ENCODE measurements around the gene KRTAP10-11.
"Not testable (repeated sequence)": the region's sequence is repeated elsewhere in the genome, so short reads cannot be mapped to it uniquely, and the experiment has no call there.

KRTAP10-11 gene, protein sequence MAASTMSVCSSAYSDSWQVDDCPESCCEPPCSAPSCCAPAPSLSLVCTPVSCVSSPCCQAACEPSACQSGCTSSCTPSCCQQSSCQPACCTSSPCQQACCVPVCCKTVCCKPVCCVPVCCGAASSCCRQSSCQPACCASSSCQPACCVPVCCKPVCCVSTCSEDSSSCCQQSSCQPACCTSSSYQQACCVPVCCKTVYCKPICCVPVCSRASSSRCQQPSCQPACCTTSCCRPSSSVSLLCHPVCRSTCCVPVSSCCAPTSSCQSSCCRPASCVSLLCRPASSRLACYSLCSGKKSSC

DNA sequence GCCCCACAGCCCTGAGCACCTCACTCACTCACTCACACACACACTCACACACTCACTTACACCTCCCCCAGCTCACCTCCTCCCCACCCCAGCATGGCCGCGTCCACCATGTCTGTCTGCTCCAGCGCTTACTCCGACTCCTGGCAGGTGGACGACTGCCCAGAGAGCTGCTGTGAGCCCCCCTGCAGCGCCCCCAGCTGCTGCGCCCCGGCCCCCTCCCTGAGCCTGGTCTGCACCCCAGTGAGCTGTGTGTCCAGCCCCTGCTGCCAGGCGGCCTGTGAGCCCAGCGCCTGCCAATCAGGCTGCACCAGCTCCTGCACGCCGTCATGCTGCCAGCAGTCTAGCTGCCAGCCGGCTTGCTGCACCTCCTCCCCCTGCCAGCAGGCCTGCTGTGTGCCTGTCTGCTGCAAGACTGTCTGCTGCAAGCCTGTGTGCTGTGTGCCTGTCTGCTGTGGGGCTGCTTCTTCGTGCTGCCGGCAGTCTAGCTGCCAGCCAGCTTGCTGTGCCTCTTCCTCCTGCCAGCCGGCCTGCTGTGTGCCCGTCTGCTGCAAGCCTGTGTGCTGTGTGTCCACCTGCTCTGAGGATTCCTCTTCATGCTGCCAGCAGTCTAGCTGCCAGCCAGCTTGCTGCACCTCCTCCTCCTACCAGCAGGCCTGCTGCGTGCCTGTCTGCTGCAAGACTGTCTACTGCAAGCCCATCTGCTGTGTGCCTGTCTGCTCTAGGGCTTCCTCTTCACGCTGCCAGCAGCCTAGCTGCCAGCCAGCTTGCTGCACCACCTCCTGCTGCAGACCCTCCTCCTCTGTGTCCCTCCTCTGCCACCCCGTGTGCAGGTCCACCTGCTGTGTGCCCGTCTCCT lies at the start of gene KRTAP10-11:
TSS of gene KRTAP10-11 (plus strand) at position 49 of the 856 bp plus-strand sequence. CDS start at position 94, 45 bp downstream.
- DNase-seq: not testable (repeated sequence)

DNA sequence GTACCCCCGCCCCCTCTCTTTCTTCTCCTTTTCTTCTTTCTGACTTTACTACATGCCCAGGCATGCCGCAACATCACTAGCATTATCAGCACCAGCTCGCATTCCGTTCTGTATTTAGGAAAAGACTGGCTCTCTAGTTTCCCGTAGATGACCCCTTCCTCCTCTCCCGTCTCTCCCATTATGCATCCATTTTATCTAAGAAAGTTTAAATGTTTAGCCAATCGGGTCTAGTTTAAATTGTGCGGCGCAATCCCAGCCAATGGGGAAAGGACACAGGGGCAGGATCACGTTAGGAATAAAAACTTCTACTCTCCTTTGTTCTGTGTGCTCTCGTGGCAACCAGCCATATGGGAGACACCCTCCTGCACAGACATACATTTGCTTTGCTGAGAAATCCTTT lies 48.2 kb upstream of the KRTAP10-11 start:
- DNase-seq: no peak

DNA sequence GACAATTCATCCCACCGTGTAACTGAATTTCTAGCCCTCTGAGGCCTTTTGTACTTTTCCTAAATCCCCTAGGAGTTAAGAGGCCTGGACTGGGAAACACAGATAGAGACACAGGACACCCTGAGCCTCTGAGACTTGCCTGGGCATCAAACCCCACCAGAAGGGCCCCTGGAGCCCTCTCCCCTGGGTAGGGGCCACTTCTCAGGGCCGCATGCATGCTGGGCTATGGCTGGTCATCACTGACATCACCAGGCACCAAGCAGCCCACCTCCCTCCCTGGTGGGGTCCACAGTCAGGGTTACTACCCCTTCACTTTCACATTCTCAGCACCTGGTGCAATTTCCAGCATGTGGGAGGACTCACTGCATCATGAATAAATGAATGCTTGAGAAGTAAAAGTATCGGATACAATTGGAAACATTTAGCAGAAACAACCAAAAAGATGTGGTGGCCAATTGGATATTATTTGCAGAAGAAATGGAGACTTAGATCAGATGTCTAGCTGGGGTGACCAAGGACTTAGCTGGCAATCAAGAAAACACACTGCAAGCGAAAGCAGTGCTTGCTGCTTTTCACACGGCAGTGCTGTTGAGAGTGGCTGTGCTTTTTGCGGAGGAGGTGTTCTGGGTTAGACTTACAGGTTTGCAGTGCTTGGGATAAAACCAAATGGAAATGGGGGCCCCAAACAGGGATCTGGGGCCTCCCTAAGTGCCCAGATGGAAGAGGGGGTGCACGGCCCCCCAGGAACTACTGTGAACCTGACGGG lies 46.8 kb upstream of the KRTAP10-11 start:
- no peak for DNase-seq

DNA sequence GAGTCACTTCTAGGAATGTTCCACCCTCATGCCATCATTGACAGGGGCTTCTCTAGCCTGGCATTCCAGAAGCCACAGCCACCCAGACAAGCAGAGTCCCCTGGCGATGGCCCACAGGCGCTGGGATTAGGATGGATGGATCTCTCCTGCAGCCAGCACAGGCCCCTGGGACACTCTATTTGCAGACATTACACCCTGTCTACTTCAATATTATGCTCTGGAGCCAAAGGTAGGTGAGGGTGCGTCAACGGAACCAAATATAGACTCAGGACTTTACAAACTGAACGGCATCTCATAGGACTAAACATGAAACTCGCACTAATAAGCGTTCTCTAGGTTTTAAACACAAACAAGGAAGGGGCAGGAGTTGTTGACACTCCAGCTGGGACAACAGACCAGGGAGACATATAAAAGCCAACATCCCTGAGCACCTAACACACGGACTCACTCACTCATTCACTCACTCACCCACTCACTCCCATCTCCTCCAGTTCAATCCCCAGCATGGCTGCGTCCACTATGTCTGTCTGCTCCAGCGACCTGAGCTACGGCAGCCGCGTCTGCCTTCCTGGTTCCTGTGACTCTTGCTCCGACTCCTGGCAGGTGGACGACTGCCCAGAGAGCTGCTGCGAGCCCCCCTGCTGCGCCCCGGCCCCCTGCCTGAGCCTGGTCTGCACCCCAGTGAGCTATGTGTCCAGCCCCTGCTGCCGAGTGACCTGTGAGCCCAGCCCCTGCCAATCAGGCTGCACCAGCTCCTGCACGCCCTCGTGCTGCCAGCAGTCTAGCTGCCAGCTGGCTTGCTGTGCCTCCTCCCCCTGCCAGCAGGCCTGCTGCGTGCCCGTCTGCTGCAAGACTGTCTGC lies 45.9 kb upstream of the KRTAP10-11 start, which contains the start of gene KRTAP10-7:
TSS of gene KRTAP10-7 (plus strand) at position 480 of the 861 bp plus-strand sequence. CDS start at position 505, 25 bp downstream.
- not testable (repeated sequence) for DNase-seq

DNA sequence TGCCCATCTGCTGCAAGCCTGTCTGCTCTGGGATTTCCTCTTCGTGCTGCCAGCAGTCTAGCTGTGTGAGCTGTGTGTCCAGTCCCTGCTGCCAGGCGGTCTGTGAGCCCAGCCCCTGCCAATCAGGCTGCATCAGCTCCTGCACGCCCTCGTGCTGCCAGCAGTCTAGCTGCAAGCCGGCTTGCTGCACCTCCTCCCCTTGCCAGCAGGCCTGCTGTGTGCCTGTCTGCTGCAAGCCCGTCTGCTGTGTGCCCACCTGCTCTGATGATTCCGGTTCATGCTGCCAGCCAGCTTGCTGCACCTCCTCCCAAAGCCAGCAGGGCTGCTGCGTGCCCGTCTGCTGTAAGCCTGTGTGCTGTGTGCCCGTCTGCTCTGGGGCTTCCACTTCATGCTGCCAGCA lies 45.1 kb upstream of the KRTAP10-11 start:
- DNase-seq: not testable (repeated sequence)

DNA sequence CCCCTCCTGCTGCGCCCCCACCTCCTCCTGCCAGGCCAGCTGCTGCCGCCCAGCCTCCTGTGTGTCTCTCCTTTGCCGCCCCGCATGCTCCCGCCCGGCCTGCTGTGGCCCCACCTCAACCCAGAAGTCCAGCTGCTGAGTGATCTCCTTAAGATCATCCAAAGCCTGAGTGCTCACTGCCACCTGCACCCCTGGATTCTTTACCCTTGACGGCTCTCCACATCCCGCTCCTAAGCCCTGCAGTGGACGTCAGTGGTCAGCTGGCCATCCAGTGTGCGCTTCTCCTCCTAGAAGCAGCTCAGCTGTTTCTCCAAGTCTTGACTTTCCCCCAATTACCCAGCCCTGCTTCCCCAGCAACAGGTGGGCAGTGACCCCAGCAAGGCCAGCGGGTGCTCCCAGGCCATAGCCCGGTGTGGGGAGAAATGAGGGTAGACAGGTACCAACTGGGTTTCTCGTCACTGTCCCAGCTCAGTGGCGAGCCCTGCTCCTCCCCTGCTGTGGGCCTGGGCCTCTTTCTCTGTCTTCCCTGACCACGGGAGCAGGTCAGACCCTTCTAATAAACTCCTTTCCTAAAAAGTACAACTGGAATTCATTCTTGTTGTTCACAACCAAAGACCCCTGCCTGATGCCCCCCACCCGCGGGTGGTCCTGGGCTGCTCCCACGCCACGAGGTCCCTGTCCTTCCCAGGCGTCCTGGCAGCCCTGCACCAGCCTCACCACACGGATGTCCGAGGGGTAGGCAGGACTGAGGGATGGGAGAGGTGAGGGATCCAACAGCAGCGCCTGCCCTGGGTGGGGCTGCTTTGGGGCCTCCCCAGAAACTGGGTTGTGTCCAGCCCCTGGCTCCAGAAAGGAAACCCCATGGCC lies 44.4 kb upstream of the KRTAP10-11 start:
- no peak for DNase-seq

DNA sequence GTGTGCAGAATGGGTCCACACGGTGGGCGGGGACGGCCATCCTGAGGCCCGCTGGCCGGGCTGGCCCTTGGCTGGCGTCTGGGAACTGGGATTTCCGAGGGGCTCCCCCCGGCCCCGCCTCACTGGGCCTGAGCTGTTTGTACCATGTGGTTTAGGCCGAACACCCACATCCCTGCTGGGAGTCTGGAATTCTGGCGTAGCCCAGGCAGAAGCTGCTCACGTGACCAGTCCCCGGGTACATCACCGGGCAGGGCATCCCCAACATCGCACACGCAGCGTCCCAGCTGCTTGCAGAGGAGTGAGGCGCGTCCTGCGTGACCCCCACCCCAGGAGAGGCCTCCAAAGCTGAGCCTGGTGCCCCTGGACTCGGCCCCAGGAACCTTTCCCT lies 43.8 kb upstream of the KRTAP10-11 start:
- DNase-seq: no peak

DNA sequence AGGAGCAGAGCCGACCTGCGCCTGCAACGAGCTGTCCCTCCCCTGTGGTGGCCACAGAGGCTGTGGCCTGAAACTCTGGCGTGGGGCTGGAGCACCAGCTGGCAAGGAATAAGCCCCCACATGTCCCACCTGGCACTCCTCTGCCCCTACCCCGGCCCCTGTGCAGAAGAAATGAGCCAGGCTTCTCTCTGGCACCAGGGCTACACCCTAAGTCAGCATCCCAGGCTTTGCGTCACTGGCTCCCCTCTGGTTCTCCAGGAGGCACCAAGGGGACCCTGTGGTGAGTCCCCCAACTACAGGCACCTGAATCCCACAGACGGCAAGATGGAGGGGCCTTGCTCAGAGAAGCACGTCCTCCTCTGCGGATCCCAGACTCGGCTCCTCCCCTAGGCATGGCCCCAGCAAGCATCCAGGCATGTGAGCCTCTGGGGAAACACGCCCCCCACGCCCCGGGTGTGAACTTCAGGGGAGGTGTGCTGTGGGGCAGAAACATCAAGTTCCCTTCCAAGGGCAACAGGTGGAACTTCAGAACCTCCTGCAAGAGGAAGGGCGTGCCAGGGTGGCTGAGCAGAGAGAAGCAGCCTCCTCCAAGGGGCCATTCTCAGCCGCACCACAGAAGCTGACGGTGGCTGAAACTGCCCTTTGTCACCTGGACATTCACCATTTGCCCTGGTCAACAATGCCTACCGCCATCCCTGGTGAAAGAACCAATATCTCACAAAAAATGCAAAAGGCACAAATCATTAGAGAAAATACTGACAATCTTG lies 42.9 kb upstream of the KRTAP10-11 start:
- DNase-seq: no peak

DNA sequence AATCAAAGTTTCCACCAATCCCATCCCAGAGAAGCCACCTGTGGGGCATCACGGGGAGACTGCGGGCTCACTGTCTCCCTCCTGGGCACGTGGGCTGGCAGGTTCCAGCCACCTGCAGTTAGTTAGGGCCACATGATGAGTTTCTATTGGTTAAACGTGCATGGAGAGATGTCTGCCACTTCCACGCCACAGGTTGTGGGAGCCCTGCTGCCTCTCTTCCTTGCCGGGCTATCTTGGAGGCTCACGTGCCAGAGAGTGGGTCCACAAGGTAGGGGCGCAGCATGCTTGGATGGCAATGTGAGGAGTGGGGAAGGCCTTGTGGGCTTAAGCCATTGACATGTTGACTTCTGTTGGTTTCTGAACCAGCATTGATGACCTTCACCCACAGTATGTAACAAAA lies 42.3 kb upstream of the KRTAP10-11 start:
- DNase-seq: no peak

DNA sequence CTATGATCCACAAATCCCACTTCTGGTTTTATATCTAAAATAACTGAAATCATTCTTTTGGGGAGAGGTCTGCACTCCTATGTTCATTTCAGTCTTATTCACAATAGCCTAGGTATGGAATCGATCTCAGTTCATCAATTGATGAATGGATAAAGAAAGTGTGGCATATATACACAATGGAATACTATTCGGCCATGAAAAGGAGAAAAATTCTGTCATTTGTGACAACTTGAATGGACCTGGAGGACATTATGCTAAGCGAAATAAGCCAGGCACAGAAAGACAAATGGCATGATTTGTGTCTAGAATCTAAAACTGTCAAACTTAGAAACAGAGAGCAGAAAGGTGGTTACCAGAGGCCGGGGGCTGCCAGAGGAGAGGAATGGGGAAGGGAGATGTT lies 39.7 kb upstream of the KRTAP10-11 start:
- no peak for DNase-seq

DNA sequence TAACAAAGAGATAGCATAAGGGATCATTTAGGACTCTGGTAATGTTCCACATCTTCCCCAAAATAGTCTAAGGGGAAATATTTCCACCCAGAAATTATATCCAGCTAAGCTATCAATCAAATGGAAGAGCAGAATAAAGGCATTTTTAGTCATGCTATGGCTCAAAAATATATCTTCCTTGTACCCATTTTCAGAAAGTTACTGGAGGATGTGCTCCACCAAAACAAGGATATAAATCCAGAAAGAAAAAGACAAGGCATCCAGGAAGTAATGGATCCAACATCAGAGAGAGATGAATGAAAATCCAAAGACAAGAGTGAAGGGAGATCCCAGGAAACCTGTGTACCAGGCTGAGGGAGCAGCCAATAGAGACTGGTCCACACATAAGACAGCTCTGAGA lies 37.0 kb upstream of the KRTAP10-11 start:
- no peak for DNase-seq

DNA sequence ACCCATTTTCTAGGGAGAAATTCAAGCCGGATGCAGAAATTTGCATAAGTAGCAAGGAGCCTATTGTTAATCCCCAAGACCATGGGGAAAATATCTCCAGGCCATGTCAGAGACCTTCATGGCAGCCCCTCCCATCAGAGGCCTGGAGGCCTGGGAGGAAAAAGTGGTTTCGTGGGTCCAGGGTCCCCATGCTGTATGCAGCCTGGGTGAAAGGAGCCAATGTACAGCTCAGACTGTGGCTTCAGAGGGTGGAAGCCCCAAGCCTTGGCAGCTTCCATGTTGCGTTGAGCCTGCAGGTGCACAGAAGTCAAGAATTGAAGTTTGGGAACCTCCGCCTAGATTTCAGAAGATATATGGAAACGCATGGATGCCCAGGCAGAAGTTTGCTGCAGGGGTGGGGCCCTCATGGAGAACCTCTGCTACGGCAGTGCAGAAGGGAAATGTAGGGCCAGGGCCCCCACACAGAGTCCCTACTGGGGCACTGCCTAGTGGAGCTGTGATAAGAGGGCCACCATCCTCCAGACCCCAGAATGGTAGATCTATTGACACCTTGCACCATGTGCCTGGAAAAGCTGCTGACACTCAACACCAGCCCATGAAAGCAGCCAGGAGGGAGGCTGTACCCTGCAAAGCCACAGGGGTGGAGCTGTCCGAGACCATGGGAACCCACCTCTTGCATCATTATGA lies 35.9 kb upstream of the KRTAP10-11 start:
- DNase-seq: not testable (repeated sequence)

DNA sequence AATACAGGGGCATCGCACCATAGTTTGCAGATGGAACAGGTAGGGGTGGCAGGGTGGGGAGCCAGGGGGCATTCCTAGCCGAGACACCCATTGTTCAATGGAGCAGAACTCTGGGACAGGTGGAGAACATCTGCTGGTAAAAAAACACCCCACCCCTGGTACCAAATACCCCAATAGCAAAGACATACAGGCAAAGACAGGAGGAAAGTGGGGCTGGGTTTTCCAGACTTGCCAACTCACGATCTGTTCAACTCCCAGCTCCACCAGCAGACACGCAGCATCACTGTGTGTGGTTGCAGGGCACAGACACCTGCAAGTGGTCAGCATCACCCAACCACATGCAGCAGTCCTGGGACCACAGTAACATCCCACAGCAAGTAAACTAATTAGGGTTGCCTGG lies 34.7 kb upstream of the KRTAP10-11 start:
- no peak for DNase-seq

DNA sequence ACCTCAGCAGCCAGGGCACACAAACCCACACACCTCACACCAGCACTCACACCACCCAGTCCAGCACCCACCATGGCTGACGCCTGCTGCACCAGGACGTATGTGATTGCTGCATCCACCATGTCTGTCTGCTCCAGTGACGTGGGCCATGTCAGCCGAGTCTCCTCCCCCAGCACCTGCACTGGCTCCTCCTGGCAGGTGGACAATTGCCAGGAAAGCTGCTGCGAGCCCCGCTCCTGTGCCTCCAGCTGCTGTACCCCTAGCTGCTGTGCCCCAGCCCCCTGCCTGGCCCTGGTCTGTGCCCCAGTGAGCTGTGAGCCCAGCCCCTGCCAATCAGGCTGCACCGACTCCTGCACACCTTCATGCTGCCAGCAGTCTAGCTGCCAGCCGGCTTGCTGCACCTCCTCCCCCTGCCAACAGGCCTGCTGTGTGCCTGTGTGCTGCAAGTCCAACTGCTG lies 34.2 kb upstream of the KRTAP10-11 start, which contains the start of gene KRTAP10-8:
TSS of gene KRTAP10-8 (plus strand) at position 51 of the 458 bp plus-strand sequence. CDS start at position 73, 22 bp downstream.
- no peak for DNase-seq

DNA sequence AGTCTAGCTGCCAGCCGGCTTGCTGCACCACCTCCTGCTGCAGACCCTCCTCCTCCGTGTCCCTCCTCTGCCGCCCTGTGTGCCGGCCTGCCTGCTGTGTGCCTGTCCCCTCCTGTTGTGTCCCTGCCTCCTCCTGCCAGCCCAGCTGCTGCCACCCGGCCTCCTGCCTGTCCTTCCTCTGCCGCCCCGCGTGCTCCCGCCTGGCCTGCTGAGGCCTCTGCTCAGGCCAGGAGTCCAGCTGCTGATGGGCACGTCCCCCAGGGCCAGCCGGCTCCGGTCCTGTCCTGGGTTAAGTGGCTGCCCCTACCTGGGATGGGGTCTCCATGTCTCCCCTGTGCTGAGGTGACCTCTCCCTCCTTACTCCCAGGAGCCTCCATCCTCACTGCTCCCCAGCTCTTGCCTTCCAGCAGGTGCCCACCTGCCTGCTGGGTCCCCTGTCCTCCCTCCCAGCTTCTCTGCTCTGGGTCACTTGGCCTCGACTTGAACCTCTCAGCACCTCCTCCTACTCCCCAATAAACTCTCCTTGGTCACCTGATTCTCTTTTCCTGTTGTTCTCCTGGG lies 33.5 kb upstream of the KRTAP10-11 start:
- no peak for DNase-seq

DNA sequence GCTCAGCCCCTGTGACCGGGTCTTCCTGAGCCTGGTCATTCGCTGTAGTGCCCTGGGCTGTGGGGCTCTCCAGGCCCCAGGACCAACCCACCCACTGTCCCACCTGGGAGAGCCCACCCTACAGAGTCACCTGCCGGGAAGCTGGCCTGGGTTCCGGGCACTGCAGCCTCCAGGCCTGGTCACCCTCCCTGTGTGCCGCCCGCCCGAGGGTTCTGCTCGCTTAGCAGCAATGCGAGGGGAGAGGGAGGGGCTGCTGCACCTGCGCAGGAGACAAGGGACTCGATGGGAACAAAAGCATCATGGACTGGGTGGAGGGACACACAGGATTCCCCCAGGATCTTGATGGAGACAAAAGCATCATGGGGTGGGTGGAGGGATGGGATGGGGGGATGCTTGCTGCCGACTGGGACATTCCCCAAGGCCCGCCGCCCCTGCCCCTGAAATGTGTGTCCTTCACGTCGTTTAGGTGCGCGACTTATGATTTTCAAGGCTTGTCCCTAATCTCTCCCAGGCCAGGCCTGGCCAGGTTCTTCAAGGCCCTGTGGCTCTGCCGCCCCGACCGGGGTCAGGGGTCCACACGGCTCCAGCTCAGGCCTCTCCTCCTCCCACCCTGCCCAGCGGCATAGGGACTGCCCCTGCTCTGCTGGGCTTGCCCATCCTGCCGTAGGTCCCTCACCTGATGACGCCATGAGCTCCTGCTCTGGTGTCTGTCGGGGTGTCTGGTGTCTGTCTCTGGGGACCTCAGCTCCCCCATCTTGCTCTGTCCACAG lies 32.6 kb upstream of the KRTAP10-11 start:
- DNase-seq: no peak

DNA sequence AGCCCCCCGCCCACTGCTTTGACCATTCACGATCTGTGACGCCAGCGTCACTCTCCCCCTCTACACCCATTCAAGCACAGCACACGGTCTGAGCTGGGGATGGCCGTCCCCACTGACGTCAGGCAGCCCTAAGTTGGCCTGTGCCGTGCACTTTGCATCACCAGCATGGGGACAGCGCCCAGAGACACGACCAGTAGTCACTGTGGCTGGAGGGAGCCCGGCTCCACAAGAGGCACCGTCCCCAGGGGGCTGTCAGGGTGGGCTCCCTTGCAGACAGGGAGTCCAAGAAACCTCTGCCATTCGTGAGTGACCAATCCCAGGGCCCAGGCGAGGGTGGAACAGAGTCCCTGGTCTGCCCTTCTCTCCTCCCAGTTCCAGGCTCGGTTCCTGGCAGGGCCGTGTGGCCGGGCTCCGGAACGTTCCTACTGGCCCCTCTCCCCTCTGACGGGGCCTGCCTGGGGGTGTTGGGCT lies 32.0 kb upstream of the KRTAP10-11 start:
- DNase-seq: no peak

DNA sequence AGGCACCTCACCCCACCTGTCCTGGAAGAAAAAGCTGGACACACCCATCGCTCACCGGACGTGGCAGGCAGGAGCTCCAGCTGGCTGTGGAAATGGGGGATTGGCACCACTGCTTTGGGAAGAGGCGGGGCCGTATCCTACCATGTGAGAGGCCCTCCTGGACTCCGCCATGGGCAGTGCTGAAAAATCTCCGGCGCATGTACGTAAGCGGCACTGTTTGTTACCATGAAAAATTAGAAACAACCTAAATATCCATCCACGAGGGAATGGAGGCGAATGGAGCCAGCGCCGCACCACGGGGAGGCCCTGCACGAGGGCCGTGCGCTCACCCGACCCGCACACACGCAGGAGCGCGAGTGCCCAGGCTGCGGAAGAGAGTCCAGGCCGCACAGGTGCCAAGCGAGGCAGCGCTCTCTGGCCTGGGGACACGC lies 31.2 kb upstream of the KRTAP10-11 start:
- no peak for DNase-seq

All from CD4-positive, alpha-beta T cell treated with Interleukin-6 for 4 hours (primary cell).